Mammary epithelial cell (primary cell): ENCODE measurements around the gene ZNF563.

Experiments
- CTCF ChIP-seq, 2 donors: IDR thresholded peaks in 1 of 2; conservative IDR thresholded peaks in 1 of 2; 2 replicates each; pipeline ENCODE4 v1.5.1; 2011 to 2012; ENCODE audit warnings: inconsistent platforms in 2 of 2, low read length in 2 of 2, mild to moderate bottlenecking in 2 of 2, control low read depth in 1 of 2, low read depth in 1 of 2; ENCODE audit not compliant: insufficient read depth in 1 of 2; ENCODE audit errors: extremely low read depth in 1 of 2
- EZH2 ChIP-seq: IDR thresholded peaks from 2 replicates; pipeline ENCODE4 v1.6.1; 2012; ENCODE audit warnings: low read length, inconsistent platforms, borderline replicate concordance

- TF ChIP-seq EZH2 (no peak), CTCF (conservative IDR thresholded peaks at IDR 0.05 in 1 of 2, IDR thresholded peaks at IDR 0.05 in 1 of 2; ENCODE audit: extremely low read depth in 1 of 2, insufficient read depth in 1 of 2, low read depth in 1 of 2, low read length in 2 of 2) (no peak)
Measured at GRCh38 chr19:12346896-12347295, 13.5 kb upstream of the ZNF563 start.
